NCI-H1092 treated with DMSO at 0.1 percent for 48 hours (cell line): Measurements from ENCODE around the gene RAB34.
"Not testable (repeated sequence)": the region's sequence is repeated elsewhere in the genome, so short reads cannot be mapped to it uniquely, and the experiment has no call there.

ENCODE experiments used
- DNase-seq: peaks from one replicate; lab custom pipeline; 2025; lab: John Stamatoyannopoulos, UW

RAB34 gene

DNA sequence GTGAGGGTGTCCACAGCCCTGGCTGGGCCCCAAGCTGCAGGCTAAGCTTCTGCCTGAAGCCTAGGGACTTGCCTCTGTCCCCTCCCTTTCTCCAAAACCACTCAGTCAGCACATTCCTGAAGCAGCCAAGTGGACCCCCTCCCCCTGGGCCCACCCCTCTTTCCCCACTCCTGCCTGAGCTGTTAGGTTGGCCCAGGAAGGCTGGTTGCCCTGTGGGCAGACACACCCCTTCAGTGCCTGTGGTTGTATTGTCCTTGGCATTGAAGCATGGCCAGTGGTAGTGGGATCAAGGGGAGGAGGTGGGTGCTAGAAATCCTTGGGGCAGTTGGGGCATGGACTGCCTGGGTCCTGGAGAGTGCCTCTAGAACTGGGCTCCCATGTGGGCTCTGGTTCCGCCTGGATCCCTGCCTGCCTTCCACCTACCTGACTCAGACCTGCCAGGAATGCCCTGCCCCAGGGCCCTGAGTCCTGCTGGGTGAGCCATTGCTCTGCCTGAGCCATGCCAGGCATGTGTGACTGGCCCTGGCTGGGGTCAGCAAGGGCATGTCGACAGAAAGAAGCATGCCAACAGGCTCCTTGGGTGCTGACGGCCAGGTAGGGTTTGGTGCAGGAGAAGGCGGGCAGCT lies 28.2 kb upstream of the RAB34 start:
- DNase-seq = no peak

DNA sequence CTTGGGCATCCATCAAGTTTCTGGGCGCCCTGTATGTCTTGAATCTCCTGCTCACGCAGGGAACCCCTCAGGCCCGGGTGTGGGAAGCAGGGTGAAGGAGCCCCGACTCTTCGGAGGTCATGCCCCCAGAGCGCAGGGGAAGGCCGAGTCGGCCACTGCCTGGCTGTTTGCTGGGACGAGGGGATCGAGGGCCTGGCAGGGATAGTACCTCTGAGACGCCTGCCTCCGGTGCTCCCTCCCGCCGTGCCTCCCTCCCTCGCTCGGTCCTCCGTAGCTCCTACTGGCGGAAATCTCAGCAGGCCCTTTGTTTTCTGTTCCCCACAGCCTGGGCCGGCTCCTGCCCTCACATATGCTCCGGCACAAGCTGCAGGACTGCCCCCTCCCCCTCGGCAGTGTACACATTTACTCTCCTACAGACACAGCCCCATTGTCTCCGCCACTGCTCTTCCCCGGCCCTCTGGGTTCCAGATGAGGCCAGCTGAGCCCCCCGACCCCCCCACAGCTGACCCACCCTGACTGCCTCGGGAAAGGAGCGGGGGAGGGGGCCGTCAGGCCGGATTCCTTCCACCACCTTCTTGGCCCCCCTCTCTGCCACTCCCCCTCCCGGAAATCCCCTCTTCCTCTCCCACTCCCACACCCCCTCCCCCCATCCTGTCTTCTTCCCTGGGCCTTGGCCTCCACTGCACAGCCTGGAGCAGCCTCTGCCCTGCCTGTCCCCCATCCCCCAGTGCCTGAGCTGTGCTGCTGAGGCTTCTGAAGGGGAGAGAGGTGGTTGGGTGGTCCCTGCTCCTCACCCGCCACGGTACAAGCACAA lies 27.5 kb upstream of the RAB34 start:
- peak; percentile 48 for DNase-seq

DNA sequence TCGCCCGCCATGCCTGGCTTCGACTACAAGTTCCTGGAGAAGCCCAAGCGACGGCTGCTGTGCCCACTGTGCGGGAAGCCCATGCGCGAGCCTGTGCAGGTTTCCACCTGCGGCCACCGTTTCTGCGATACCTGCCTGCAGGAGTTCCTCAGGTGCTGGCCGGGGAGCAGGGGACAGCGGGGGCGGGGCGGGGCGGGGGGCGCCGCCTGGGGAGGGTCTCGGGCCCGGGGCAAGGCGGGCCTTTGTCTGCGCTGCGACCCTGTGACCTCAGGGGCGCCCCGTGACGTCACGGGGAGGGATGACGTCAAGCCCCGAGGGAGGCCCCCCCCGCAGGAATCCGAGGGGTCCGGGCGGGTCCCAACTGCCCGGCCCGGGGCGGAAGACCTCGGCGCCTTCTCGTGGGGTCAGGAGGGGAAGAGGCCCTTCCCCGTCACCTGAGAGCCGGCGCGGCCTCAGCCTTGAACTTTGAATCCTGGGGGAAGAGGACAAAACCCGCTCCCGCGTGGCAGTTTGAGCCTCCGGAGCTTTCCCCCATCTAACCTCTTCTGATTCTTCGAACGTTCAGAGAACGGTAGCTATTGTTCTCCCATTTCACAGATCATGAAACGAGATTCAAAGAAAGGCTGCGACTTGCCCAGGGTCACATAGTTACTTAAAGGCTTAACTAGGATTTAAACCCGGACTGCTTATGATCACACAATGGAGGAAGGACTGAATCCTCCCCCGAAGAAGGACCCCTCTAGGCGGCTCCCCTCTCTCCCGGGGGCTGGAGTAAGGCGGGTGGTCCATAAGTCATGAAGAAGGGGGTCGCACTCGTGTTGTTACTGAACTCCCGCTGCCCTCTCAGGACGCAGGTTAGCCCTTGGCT lies 26.7 kb upstream of the RAB34 start:
- DNase-seq = peak; percentile 25

DNA sequence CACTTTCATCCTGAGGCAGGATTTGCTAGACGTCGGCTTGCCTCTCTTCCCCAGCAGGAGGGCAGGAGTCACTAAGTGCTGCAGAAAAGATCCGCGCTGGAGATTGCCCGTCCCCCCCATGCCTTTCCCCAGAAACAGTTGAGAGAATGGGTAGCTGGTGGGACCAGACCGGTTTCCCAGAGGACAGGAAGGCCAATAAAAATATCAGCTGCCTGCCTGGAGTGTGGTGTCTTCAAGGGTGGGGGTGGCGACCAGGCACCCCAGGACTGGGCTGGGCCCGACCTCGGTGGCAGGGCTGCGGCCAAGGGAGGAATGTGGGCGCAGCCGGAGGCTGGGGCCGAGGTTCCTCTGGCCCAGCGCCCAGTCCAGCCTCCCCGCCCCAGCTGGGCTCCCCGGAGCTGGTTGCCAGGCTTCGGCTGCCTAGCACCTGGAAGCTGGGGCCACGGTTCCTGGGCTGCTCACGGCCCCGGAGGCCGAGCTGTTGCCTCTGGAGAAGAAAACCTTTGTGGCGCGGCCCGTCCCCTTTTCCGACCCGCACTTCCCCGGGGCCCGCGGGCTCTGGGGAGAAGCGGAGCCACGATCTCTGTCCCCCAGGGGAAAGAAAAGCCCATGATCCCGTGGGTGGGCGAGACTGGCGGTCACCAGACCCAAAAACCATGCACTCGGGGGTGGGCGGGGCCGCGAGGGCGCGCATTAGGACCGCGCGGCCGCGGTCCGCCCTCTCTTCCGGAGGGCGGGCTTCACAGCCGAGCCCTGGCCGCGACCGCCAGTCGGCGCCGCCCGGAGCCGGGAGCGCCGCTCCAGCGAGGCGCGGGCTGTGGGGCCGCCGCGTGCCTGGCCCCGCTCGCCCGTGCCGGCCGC lies 25.8 kb upstream of the RAB34 start, which contains the start of gene TRAF4:
Gene TRAF4, plus strand, starts transcription at position 769 of the 861 bp plus-strand sequence. CDS start 102 bp downstream, outside the sequence.
- peak; percentile 80 for DNase-seq

DNA sequence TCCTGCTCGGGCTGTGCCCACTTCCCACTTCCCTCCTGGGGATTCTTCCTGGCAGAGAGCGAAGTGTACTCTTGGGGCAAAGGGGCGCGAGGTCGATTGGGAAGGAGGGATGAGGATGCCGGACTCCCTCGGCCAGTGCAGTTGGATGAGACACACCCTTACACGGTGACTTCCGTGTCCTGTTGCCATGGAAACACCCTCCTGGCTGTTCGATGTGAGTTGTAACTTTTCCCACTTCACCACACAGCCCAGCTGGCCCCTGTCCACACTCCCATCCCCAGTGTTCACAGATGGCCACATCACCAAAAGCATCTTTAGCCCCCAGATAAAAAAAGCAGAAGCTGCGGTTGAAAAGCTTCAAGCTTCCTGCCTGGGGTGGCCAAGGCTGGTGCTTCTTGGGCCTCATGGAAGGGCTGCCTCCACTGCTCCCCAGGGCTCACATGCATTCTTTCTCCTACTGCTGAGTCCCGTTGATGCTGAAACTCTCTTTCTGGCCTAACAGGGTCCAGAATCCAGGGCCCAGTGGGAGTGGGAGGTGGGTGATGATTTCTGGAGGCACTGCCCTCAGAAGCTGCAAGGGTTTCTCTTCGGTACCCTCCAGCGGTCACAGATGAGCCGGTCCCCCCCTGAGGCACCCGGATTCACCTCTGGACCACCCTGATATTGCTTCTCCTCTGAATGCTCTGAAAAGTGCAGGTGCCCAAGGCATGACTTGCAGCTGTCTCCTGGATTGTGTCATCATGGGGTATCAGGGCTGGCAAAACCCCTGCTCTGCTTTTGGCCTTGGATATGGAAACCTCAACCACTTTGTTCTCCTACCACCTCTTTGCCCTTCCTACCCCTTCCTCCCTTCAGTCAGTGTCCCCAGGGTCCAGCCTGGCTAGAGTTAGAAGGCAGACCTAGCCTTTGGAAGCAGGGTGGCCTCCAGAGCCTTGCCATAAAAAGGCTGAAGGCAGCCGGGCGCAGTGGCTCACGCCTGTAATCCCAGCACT lies 24.0 kb upstream of the RAB34 start:
- DNase-seq = no peak

DNA sequence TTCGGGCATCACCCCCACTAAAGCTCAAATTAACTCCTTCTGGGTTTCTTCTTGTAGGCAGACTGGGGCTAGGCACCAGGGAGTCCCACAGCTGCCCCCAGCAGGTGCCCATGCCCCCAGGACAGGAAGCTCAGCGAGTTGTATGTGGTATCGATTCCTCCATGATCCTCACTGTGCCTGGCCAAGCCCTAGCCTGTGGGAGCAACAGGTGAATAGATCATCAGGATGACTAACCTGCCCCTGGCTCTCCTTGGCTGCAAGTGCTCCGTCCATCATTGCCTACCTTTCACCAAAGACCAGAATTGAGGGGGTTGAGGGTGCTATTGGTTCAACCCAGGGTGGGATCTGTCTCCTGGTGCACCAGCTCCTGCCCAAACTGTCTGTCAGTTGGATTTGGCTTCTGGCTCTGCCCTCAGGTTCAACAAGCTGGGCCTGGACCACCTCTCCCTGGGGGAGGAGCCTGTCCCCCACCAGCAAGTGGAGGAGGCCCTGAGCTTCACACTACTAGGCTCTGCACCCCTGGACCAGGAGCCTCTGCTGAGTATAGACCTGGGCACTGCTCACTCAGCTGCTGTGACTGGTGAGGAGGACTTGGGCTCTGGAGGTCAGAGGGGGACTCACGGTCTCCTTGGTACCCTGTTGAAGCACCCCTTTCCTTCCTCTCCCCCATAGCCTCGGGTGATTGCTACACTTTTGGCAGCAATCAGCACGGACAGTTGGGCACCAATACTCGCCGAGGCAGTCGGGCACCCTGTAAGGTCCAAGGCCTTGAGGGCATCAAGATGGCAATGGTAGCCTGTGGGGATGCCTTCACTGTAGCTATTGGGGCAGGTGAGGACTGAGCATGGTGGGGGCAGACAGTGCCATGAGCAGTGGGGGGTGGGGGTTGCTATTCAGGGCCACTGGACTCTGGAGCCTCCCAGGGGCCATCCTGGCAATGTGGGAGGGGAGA lies 23.0 kb upstream of the RAB34 start:
- DNase-seq = no peak

DNA sequence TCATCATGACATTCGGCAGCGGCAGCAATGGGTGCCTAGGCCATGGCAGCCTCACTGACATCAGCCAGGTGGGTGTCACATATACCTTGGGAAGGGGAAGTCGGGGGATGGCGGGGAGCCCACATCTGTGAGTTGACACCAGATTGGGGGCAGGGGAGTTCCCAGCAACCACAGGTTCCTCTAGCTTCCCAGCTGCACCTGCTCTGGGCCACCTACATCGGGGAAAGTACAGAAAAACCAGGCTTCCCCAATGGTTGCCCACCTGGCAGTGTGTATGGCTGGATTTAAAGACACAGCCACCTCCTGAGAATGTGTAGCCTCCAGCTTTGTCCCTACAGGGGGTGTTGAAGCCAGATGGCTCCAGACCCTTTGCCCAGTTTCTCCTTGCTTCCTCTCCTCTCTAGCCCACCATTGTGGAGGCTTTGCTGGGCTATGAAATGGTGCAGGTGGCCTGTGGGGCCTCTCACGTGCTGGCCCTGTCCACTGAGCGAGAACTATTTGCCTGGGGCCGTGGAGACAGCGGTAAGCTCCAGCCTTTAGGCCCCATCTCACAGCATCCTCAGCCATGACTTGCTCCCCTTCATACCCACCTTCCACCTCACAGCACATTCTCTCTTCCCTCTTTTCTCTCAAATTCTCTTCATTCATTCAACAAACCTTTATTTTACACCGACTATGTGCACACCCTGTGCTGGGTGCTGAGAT lies 21.2 kb upstream of the RAB34 start:
- no peak for DNase-seq

DNA sequence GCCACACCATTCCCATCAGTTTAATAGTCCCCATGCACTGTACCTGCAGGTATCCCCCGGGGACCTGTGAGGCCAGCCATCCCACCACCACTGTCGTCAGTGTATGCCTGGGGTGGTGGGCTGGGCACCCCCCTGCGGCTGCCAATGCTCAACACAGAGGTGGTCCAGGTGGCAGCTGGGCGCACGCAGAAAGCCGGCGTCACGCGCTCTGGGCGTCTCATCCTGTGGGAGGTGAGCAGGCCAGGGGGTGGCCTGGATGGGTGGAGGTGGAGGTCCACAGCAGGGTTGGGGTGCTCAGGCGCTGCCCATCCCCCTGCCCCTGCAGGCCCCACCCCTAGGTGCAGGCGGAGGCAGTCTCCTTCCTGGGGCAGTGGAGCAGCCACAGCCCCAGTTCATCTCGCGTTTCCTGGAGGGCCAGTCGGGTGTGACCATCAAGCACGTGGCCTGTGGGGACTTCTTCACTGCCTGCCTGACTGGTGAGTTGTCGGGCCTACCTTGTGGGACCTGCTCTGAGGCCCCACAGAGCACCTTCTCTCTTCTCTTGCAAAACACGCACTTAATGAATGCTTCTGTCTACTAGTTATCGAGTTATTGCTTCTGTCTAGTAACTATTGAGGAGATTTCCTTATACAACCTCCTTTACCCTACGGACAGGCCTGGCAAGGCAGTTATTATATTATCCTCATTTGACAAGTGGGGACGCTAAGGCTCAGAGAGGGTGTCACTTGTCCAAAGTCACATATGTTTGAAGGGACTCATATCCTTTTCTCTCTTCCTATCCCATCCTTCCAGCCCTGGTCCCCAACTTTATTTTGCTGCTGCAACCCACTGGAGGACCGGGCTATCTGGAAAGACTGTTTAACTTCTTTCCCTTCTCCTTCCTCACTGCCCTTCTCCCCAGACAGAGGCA lies 20.4 kb upstream of the RAB34 start:
- no peak for DNase-seq

DNA sequence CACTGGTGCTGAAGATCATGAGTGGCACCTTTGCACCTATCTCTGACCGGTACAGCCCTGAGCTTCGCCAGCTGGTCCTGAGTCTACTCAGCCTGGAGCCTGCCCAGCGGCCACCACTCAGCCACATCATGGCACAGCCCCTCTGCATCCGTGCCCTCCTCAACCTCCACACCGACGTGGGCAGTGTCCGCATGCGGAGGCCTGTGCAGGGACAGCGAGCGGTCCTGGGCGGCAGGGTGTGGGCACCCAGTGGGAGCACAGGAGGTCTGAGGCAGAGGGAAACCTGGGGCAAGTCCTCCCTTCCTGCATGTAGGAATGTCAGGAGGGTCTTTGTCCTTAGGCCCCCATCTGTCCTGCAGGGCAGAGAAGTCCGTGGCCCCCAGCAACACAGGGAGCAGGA lies 19.6 kb upstream of the RAB34 start:
- DNase-seq = no peak

DNA sequence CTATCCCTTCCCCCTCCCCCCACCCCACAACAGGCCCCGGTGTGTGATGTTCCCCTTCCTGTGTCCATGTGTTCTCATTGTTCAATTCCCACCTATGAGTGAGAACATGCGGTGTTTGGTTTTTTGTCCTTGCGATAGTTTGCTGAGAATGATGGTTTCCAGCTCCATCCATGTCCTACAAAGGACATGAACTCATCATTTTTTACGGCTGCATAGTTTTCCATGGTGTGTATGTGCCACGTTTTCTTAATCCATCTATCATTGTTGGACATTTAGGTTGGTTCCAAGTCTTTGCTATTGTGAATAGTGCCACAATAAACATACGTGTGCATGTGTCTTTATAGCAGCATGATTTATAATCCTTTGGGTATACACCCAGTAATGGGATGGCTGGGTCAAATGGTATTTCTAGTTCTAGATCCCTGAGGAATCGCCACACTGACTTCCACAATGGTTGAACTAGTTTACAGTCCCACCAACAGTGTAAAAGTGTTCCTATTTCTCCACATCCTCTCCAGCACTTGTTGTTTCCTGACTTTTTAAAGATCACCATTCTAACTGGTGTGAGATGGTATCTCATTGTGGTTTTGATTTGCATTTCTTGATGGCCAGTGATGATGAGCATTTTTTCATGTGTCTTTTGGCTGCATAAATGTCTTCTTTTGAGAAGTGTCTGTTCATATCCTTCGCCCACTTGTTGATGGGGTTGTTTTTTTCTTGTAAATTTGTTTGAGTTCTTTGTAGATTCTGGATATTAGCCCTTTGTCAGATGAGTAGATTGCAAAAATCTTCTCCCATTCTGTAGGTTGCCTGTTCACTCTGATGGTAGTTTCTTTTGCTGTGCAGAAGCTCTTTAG lies 18.5 kb upstream of the RAB34 start:
- DNase-seq = not testable (repeated sequence)

DNA sequence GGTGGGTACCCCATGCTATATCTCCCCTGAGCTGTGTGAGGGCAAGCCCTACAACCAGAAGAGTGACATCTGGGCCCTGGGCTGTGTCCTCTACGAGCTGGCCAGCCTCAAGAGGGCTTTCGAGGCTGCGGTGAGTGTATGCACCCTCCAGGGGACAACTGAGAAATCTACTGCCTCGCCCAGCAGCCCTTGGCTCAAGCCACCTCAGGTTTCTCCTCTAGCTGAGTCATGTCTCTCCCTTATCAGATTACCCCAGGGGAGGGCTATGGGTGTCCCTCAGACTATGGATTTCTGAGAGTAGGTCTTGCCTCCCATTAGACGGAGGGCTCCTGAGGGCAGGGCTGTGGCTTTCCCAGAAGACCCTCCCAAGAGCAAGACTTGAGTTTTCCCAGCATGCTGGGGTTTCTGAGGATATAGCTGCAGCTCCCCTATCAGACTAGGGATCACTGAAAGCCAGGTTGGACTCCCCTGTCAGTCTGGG lies 17.6 kb upstream of the RAB34 start:
- no peak for DNase-seq

DNA sequence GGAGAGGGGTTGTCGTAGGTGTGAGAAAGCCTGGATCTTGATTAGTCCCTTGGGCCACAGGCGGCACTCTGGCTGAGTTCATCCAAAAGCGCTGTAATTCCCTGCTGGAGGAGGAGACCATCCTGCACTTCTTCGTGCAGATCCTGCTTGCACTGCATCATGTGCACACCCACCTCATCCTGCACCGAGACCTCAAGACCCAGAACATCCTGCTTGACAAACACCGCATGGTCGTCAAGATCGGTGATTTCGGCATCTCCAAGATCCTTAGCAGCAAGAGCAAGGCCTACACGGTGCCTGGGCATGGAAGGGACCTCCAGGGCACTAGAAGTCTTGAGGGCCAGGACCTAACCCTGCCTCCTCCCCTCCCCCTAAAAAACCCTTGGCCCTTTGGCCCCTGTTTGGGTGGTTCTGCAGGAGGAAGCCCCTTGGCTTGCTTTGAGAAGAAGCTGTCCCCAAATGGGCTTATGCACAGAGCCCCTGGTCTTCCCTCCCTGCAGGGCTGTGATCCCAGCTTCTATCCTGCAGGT lies 17.1 kb upstream of the RAB34 start:
- DNase-seq = no peak

DNA sequence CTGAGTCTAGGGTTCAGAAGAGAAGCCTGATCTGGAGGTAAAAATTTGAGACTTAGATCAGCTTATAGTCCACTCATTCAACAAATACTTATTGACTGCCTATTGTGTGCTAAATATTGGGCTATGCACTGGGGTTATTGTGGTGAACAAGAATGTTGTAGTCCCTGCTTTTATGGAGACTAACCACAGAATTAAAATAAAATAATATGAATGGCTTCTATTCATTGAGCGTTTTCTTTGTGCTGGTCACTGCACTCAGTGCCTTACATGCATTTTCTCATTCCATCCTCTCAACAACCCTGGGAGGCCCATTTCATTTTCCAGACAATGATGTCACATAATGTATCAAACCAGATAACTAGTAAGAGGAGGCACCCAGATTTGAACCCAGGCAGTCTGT lies 15.7 kb upstream of the RAB34 start:
- no peak for DNase-seq

DNA sequence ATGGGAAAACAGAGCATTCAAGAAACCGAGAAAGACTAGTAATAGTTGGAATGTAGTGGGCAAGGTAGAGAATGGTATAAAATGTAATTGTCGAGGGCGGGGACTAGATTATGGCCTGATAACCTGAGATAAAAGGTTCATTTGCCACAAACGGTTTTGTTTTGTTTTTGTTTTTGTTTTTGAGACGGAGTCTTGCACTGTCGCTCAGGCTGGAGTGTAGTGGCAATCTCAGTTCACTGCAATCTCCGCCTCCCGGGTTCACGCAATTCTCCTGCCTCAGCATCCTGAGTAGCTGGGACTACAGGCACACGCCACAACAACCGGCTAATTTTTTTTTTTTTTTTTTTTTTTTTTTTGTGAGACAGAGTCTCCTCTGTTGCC lies 12.3 kb upstream of the RAB34 start:
- no peak for DNase-seq

DNA sequence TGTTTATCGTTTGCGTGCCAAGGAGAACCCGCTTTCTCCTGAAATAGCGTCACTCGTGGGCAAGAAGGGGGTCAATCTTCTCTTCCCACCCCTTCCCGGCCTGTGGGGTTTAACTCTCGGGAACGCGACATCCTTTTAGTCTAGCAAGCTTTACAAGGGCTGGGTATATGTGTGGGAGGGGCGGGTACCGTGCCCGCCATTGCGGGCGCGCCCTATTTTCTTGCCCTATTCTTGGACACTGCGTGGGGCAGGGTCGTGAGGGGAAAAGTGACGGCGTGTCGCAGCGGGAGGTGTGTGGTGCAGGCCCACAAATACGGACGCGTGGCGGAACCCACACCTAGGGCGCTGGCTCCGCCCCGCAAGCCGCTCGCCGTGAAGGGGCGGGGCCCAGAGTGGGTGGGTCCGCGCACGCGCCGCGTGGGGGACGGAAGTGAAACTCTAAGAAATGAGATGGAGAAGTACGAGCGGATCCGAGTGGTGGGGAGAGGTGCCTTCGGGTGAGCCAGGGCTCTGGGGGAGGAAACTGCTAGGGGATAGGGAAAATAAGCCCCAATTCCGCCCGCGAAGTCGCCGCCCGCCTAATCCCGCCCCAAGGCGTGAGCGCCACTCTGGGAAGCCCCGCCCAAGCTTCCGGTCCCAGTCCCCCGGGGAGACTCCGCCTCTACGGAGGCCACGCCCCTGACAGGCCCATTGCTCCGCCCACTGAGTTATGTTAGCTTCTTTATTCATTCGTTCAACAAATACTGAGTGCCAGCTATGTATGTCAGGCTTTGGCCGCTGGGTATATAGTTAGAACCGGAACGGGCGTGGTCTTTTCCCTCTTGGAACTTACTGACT lies 10.9 kb upstream of the RAB34 start, which contains the start of gene NEK8:
Gene NEK8, plus strand, starts transcription at position 425 of the 837 bp plus-strand sequence. Its CDS starts 26 bp downstream, at position 451.
- peak; percentile 87 for DNase-seq
